A204.1 (cell line): ENCODE results near the gene UBE2V1.
"Not testable (repeated sequence)": the region's sequence is repeated elsewhere in the genome, so short reads cannot be mapped to it uniquely, and the experiment has no call there.

Source experiments
- FAIRE-seq: peaks from 2 replicates; lab custom pipeline; 2012; peaks lifted over from hg19 to GRCh38; lab: Jason Lieb, UNC

The UBE2V1 gene

DNA sequence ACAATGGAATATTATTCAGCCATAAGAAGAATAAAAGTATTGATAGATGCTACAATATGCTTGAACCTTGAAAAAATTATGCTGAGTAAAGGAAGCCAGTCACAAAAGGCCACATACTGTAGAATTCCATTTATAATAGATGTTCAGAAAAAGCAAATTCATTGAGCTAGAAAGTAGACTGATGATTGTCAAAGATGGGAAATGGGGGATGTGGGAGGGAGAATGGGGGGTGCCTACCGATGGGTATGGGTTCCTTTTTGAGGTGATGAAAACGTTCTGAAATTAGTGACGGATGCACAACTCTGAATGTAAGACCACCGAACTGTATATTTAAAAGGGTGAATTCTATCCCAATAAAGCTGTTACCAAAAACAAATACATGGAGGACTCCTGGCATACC, 18.4 kb downstream of the UBE2V1 start:
- no peak for FAIRE-seq

GRCh38 chr20:50093240-50093639, 19.7 kb downstream of the UBE2V1 start:
- FAIRE-seq = no peak

DNA sequence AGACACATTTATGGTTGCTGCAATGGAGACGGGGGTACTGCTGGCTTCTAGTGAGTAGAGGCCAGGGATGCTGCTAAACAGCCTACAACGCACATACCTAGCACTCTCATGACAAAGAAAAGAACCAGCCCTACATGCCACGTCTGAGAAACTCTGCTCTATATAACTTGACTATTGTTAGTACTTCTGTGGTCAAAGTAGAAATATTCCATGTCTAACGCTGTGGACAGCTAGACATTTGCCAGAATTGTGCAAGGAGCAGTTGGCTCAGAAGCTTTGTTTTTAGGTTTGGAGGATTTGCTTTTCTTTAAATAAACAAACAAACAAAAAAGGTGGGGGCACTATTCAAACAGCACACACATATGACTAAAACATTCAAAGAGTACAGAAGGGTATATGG, 20.5 kb downstream of the UBE2V1 start:
- FAIRE-seq = no peak

GRCh38 chr20:50089787-50090177, 23.2 kb downstream of the UBE2V1 start:
- no peak for FAIRE-seq

DNA sequence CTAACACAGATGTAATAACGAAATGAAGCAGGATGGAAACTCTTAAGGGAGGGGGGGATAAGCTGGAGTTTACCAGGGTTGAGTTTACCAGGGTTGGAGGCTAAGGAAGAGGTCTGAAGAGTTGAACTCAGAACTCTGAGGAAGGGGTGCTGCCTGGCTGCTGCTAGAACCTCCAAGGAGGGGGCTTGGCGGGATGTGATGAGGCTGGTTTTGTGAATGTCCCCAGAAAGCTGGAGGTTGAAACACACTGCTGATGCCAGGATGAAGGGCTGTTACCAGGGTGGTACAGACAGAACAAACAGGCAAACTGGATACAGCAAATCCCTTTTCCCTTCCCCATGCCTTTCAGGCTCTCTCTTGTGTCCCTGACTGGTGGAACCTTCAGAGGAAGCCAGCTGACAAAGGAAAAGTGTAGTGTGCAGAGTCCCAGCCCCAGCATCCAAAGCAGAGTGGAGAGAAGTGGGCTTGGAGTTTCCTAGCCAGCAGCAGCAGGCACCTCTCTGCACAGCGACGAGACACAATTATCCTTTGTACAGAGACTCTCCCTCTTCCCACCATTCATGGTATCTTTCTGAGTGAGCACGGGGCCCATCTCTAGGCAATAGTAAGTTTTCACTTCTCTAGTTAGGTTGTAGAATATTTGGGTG, 23.7 kb downstream of the UBE2V1 start:
- no peak for FAIRE-seq

DNA sequence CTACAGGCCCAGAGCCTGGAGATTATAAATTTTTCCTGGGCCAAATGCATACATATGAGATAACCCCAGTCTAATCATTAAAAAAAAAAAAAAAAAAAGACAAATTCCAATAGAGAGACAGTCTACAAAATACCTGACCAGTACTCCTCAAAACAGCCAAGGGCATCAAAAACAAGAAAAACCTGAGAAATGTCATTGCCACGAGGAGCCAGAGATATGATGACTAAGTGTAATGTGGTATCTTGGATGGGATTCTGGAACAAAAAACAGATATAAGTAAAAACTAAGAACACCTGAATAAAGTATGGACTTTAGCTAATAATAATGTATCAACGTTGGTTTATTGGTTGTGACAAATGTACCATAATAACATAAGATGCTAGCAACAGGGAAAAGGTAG, 24.9 kb downstream of the UBE2V1 start:
- no peak for FAIRE-seq

DNA sequence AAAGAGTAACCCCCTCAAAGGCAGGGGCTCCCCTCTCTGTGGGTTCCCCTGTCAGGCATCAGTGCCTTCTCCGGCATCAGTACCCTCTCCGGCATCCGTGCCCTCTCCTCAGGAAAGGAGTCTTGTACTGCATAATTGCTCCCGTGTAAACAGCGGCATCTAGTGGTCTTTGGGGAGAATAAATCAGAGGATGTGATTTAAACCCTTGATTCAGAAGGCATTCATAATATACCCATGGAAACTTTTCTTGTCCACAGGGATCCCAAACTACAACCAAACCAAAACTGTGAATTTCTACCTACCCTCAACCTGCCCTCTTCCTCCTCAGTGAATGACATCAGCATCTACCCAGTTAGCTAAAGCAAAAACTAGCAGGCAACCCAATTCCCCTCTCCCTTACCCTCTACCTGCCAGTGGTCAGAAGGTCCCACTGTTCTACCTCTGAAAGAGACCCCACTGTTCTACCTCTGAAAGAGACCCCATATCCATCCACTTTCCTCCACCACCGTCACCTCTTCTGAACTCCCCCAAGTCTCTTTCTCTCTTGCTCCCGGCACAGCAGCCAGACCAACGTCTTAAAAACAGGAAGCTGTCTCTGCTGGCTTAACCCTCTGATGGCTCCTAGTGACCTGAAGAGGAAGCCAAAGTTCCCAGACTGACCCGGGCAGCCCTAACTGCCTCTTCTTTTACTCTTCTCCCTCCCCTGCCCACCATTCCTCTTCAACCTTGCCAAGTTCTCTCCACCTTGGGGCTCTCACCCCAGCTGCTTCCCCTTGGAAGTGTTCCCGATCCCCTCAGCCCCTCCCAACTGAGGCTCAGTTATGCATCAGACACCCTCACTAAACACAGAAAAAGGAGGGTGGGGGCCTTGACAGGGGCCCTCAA, 27.2 kb downstream of the UBE2V1 start:
- no peak for FAIRE-seq

GRCh38 chr20:50085146-50085480, 27.8 kb downstream of the UBE2V1 start:
- FAIRE-seq = no peak

GRCh38 chr20:50083034-50083433, 29.9 kb downstream of the UBE2V1 start:
- FAIRE-seq = no peak

GRCh38 chr20:50082056-50082455, 30.9 kb downstream of the UBE2V1 start:
- FAIRE-seq = not testable (repeated sequence)

GRCh38 chr20:50077818-50078601, 34.9 kb downstream of the UBE2V1 start:
- FAIRE-seq = no peak

DNA sequence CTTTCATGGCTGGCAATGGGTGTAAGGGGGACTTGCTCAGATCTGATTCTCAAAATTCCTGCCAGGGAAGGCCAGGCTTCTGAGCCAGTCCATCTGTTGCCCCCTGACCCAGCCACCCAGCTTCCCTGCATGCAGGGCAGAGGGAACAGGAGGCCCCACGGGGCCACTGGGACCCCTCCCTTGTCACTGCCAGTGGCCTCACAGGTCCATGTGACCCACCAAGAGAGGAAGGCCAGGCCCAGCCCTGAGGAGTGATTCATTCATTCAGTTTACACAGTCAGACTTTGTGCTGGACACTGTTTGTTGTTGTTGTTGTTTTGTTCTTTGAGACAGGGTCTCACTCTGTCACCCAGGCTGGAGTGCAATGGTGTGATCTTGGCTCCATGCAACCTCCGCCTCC, 39.5 kb downstream of the UBE2V1 start:
- no peak for FAIRE-seq

DNA sequence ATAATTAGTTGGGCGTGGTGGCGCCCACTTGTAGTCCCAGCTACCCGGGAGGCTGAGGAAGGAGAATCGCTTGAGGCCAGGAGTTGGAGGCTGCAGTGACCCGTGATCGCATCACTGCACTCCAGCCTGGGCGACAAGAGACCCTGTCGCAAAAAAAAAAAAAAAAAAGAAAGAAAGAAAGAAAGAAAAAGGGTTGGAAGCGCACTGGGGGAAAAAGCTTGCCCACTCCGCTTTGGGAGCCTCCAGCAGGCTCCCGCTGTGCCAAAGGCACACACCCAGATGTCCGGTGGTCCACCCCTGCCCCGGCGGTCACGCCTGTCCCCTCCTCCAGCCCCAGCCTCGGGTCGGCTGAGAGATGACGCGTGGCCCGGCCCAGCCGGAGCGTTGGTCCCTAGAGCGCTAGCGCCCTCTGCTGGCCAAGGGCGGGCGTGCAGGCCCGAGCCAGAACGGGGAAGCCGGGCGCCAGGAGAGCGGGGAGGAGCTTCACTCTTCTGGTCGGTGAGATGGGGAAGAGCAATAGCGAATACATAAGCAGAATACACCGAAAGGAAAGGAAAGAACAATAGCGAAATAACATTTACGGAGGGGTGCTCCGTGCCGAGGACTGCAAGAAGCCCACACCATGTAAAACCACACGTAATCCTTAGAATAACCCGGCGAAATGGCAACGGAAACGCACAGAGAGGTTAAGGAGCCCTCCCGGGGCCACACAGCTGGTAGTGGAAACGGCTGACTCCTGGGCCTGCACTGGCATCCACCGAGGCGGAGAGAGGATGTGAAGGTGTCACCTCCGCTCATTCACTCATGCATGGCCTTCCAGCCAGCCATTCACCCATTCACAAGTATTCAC, 41.7 kb downstream of the UBE2V1 start:
- no peak for FAIRE-seq

DNA sequence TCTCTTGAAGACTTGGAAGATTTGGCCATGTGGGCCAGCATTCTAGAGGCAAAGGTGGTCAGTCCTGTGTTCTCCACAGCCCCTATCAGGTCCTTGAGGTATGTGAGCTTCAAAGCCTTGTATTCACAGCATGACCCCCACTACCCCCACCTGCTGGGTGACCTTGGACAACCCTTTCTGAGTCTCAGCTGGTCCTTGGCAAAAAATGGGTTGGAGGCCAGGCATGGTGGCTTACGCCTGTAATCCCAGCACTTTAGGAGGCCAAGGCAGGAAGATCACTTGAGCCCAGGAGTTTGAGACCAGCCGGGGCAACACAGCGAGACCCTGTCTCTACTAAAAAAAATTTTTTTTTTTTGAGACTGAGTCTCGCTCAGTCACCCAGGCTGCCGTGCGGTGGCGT, 42.6 kb downstream of the UBE2V1 start:
- FAIRE-seq = no peak

DNA sequence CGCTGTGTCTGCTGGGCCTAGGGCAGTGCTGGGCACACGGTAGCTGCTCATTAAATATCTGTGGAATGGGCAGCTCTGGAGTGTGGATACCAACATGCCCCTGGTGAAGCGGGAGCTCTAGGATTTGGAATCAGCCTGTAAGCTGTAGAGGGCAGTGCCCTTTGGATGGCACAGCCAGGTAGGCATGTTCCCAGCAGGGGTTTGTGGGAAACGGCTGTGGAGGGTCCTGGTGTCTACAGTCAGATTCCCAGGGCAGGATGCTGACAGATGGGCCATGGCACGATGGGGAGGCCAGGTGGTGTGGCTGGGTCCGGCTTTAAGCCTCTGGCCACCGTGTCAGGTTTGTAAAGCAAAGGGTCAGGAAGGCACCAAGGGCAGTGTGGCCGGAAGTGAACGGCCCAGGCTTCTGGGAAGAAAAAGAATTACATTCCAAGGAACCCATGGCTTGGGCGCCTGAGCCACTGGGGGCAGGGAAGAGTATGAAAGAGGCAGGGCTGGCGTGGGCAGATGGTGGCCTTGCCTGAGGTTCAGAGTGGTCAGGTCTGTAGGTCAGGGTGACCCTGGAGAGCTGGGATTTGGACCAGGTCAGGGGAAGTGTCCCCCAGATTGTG, 44.8 kb downstream of the UBE2V1 start:
- FAIRE-seq = no peak

GRCh38 chr20:50067461-50067860, 45.5 kb downstream of the UBE2V1 start:
- no peak for FAIRE-seq

DNA sequence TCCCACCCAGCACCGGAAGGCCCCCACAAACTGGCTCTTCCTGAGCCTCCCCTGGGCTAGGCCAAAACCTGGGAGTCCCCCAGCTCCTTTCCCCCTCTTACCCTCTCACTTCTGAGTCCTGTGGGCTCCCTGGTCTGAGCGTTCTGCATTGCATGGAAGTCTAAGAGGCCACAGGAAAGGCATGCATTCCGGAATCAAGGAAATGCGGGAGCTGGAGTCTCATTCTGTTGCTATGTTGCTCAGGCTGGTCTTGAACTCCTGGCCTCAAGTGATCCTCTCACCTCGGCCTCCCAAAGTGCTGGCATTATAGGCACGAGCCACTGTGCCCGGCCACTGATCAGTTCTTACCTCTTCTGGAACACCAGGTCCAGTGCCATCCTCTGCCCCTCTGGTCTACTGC, 45.9 kb downstream of the UBE2V1 start:
- FAIRE-seq = no peak

DNA sequence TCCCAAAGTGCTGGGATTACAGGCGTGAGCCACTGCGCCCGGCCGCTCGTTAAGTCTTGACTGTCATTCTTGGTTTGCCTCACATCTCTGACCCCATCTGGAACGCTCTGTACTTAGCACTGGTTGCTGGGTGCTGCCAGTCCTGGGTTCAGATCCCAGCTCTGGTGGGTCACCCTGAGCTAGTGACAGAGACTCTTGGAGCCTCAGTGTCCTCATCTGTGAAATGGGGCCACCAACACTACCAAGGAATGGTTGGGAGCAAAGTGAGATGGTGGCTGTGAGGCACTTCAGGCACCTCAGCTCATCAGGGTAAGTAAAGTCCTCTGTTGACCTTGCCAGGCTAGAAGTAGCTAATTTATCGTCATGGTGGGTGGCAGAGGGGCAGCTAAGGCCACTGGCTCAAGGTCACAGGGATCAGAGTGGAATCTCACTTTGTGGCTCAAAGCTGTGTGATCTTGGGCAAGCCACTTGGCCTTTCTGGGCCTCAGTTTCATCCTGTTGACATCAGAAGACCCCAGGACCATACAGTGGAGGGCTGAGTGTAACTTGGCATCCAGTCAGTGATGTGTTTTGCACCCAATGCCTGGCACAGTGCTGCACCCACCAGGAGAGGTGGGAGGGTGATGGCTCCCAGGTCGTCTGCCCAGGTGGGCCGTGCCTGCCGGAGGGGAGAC, 46.7 kb downstream of the UBE2V1 start:
- FAIRE-seq = no peak

GRCh38 chr20:50065325-50065615, 47.7 kb downstream of the UBE2V1 start:
- FAIRE-seq = no peak

- FAIRE-seq = not testable (repeated sequence)
These were observed 49.2 kb downstream of the UBE2V1 start for GRCh38 chr20:50063763-50064162.
